Measurements from ENCODE around the gene ULK2.

Gene ULK2

GRCh38 chr17:19781488-19782458 lies 86.0 kb downstream of the ULK2 start:
- H3K4me3 ChIP-seq (ENCODE audit: low read length), result no peak overlapping the region
- no peak for TF ChIP-seq CTCF (IDR thresholded peaks at IDR 0.05; ENCODE audit: insufficient read depth, low read depth, low read length, missing control alignments)

GRCh38 chr17:19780846-19781245 lies 86.9 kb downstream of the ULK2 start:
- DNase-seq (ENCODE audit: low read depth), result no peak
- no peak for TF ChIP-seq CTCF (IDR thresholded peaks at IDR 0.05; ENCODE audit: insufficient read depth, low read depth, low read length, missing control alignments)
- no peak overlapping the region for H3K4me3 ChIP-seq (ENCODE audit: low read length)

More at GRCh38 chr17:19781488-19782458, 86.0 kb downstream of the ULK2 start:
- DNase-seq (ENCODE audit: low read depth), result no peak

- no peak overlapping the region for H3K4me3 ChIP-seq (ENCODE audit: low read length)
- DNase-seq (ENCODE audit: low read depth), result no peak
- no peak for TF ChIP-seq CTCF (IDR thresholded peaks at IDR 0.05; ENCODE audit: insufficient read depth, low read depth, low read length, missing control alignments)
These were observed 94.2 kb downstream of the ULK2 start for GRCh38 chr17:19773534-19773933.

- TF ChIP-seq CTCF (IDR thresholded peaks at IDR 0.05; ENCODE audit: insufficient read depth, low read depth, low read length, missing control alignments), result no peak
- no peak overlapping the region for H3K4me3 ChIP-seq (ENCODE audit: low read length)
- DNase-seq (ENCODE audit: low read depth), result no peak
These were observed 95.6 kb downstream of the ULK2 start for GRCh38 chr17:19771971-19772630.

GRCh38 chr17:19770985-19771735 lies 96.6 kb downstream of the ULK2 start:
- DNase-seq (ENCODE audit: low read depth), result no peak
- H3K4me3 ChIP-seq (ENCODE audit: low read length), result no peak overlapping the region
- no peak for TF ChIP-seq CTCF (IDR thresholded peaks at IDR 0.05; ENCODE audit: insufficient read depth, low read depth, low read length, missing control alignments)

- no peak overlapping the region for H3K4me3 ChIP-seq (ENCODE audit: low read length)
- DNase-seq (ENCODE audit: low read depth), result no peak
- no peak for TF ChIP-seq CTCF (IDR thresholded peaks at IDR 0.05; ENCODE audit: insufficient read depth, low read depth, low read length, missing control alignments)
These were observed 97.6 kb downstream of the ULK2 start for GRCh38 chr17:19769946-19770652.
